ENCODE measurements around the gene CNKSR3.

The CNKSR3 gene

GRCh38 chr6:154406869-154407268, 103.6 kb downstream of the CNKSR3 start:
- Mint-ChIP-seq H3K4me1 (no peaks in the 10 kb centered on the region), H3K36me3 (no peaks in the 10 kb centered on the region), H3K27ac (no peak overlapping the region), H3K4me3 (no peak overlapping the region), H3K9me3 (no peaks in the 10 kb centered on the region), H3K27me3 (peaks cover 3% of the 10 kb centered on the region)
- DNase-seq (ENCODE audit: low spot score in 2 of 2), result no peak
- no peak for ATAC-seq (ENCODE audit: low read depth)

DNA sequence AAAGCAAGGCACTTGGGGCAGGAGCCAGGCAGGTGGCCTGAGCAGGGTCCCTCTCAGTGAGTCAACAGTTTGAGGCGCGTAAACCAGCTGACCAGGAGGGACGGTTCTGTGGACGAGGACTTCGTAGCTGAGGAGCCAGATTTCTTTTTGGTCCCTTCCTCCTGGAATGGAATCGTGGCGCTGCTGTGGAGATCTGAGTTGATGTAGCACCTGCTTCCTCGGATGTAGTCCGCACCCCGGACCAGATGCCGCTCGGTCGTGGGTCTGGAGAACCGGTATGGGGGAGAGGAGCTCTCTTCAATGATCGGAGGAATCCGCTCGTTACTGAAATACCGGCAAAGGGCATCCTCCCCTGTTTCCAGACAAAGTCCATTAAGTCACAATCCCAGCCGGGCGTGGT, 104.2 kb downstream of the CNKSR3 start:
- no peak overlapping the region for H3K27ac Mint-ChIP-seq
- no peaks in the 10 kb centered on the region for H3K4me1 Mint-ChIP-seq
- H3K9me3 Mint-ChIP-seq, result no peaks in the 10 kb centered on the region
- no peak for DNase-seq (ENCODE audit: low spot score in 2 of 2)
- H3K36me3 Mint-ChIP-seq, result no peaks in the 10 kb centered on the region
- no peak for ATAC-seq (ENCODE audit: low read depth)
- H3K4me3 Mint-ChIP-seq, result no peak overlapping the region
- peaks cover 3% of the 10 kb centered on the region for H3K27me3 Mint-ChIP-seq

GRCh38 chr6:154404791-154405400, 105.6 kb downstream of the CNKSR3 start:
- Mint-ChIP-seq H3K27ac (no peak overlapping the region), H3K4me1 (no peaks in the 10 kb centered on the region), H3K36me3 (no peaks in the 10 kb centered on the region), H3K9me3 (no peaks in the 10 kb centered on the region), H3K27me3 (peaks cover 3% of the 10 kb centered on the region), H3K4me3 (no peak overlapping the region)
- DNase-seq (ENCODE audit: low spot score in 2 of 2) (no peak), ATAC-seq (ENCODE audit: low read depth) (no peak)

- no peak for DNase-seq (ENCODE audit: low spot score in 2 of 2)
- Mint-ChIP-seq H3K4me1 (no peaks in the 10 kb centered on the region), H3K36me3 (no peaks in the 10 kb centered on the region), H3K9me3 (no peaks in the 10 kb centered on the region), H3K4me3 (no peak overlapping the region), H3K27ac (no peak overlapping the region), H3K27me3 (peaks cover 3% of the 10 kb centered on the region)
- no peak for ATAC-seq (ENCODE audit: low read depth)
Measured at GRCh38 chr6:154403788-154404187, 106.7 kb downstream of the CNKSR3 start.

GRCh38 chr6:154402081-154402780, 108.3 kb downstream of the CNKSR3 start:
- H3K4me1 Mint-ChIP-seq, result peaks cover 2% of the 10 kb centered on the region
- H3K4me3 Mint-ChIP-seq, result no peak overlapping the region
- H3K27ac Mint-ChIP-seq, result no peak overlapping the region
- peaks cover 5% of the 10 kb centered on the region for H3K27me3 Mint-ChIP-seq
- H3K36me3 Mint-ChIP-seq, result peaks cover 1% of the 10 kb centered on the region
- H3K9me3 Mint-ChIP-seq, result peaks cover 2% of the 10 kb centered on the region
- DNase-seq (ENCODE audit: low spot score in 2 of 2) (no peak), ATAC-seq (ENCODE audit: low read depth) (no peak)

GRCh38 chr6:154399097-154399496, 111.4 kb downstream of the CNKSR3 start:
- Mint-ChIP-seq H3K27ac (no peak overlapping the region), H3K36me3 (peaks cover 1% of the 10 kb centered on the region), H3K9me3 (peaks cover 2% of the 10 kb centered on the region), H3K4me3 (no peak overlapping the region), H3K4me1 (peaks cover 2% of the 10 kb centered on the region), H3K27me3 (peaks cover 6% of the 10 kb centered on the region)
- ATAC-seq (ENCODE audit: low read depth) (no peak), DNase-seq (ENCODE audit: low spot score in 2 of 2) (no peak)

GRCh38 chr6:154397491-154398195, 112.8 kb downstream of the CNKSR3 start:
- Mint-ChIP-seq H3K9me3 (peaks cover 2% of the 10 kb centered on the region), H3K27me3 (peaks cover 6% of the 10 kb centered on the region), H3K36me3 (peaks cover 1% of the 10 kb centered on the region), H3K4me1 (peaks cover 2% of the 10 kb centered on the region), H3K4me3 (no peak overlapping the region), H3K27ac (no peak overlapping the region)
- DNase-seq (ENCODE audit: low spot score in 2 of 2), result no peak
- ATAC-seq (ENCODE audit: low read depth), result no peak

- Mint-ChIP-seq H3K4me3 (no peak overlapping the region), H3K9me3 (peaks cover 4% of the 10 kb centered on the region), H3K4me1 (peaks cover 2% of the 10 kb centered on the region), H3K27ac (no peak overlapping the region), H3K36me3 (peaks cover 1% of the 10 kb centered on the region), H3K27me3 (peaks cover 9% of the 10 kb centered on the region)
- DNase-seq (ENCODE audit: low spot score in 2 of 2), result no peak
- ATAC-seq (ENCODE audit: low read depth), result no peak
Measured at GRCh38 chr6:154395878-154396277, 114.6 kb downstream of the CNKSR3 start.

DNA sequence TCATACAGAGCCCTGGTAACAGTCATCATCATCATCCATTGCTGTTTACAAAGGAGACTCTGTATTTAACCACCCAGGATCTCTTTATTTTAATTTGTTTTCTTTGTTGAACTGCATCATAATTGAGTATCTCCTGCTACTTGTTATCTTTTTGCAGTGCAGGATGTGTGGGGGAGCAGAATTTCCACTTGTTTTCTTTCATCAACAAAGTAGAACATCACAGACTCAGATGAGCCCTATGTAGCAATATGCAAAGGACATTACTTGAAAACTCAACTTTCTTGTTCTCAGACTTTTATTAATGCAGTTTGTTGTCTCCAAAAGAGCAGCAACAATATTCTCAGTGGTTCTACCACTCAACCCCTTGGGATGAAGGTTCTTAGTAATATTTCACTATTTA, 115.2 kb downstream of the CNKSR3 start:
- Mint-ChIP-seq H3K9me3 (peaks cover 4% of the 10 kb centered on the region), H3K4me1 (peaks cover 2% of the 10 kb centered on the region)
- no peak for ATAC-seq (ENCODE audit: low read depth)

GRCh38 chr6:154394571-154394970, 115.9 kb downstream of the CNKSR3 start:
- H3K27me3 Mint-ChIP-seq, result peaks cover 9% of the 10 kb centered on the region
- ATAC-seq (ENCODE audit: low read depth) (no peak), DNase-seq (ENCODE audit: low spot score in 2 of 2) (no peak)
- no peak overlapping the region for H3K4me3 Mint-ChIP-seq
- peaks cover 1% of the 10 kb centered on the region for H3K36me3 Mint-ChIP-seq
- H3K4me1 Mint-ChIP-seq, result peaks cover 2% of the 10 kb centered on the region
- peaks cover 4% of the 10 kb centered on the region for H3K9me3 Mint-ChIP-seq
- no peak overlapping the region for H3K27ac Mint-ChIP-seq

More for the DNA sequence above, 115.2 kb downstream of the CNKSR3 start:
- peaks cover 1% of the 10 kb centered on the region for H3K36me3 Mint-ChIP-seq
- no peak for DNase-seq (ENCODE audit: low spot score in 2 of 2)
- H3K27ac Mint-ChIP-seq, result no peak overlapping the region
- H3K27me3 Mint-ChIP-seq, result peaks cover 9% of the 10 kb centered on the region
- no peak overlapping the region for H3K4me3 Mint-ChIP-seq

GRCh38 chr6:154390034-154390433, 120.5 kb downstream of the CNKSR3 start:
- H3K9me3 Mint-ChIP-seq, result peaks cover 9% of the 10 kb centered on the region
- H3K4me1 Mint-ChIP-seq, result no peaks in the 10 kb centered on the region
- H3K36me3 Mint-ChIP-seq, result peaks cover 2% of the 10 kb centered on the region
- DNase-seq (ENCODE audit: low spot score in 2 of 2) (no peak), ATAC-seq (ENCODE audit: low read depth) (no peak)
- H3K4me3 Mint-ChIP-seq, result no peak overlapping the region
- H3K27ac Mint-ChIP-seq, result no peak overlapping the region
- peaks cover 18% of the 10 kb centered on the region for H3K27me3 Mint-ChIP-seq

- Mint-ChIP-seq H3K36me3 (peaks cover 2% of the 10 kb centered on the region), H3K4me3 (no peak overlapping the region), H3K27ac (no peak overlapping the region), H3K27me3 (peaks cover 15% of the 10 kb centered on the region), H3K4me1 (no peaks in the 10 kb centered on the region), H3K9me3 (peaks cover 9% of the 10 kb centered on the region)
- DNase-seq (ENCODE audit: low spot score in 2 of 2) (no peak), ATAC-seq (ENCODE audit: low read depth) (no peak)
Measured at GRCh38 chr6:154388803-154389202, 121.7 kb downstream of the CNKSR3 start.

GRCh38 chr6:154386848-154387717, 123.4 kb downstream of the CNKSR3 start:
- Mint-ChIP-seq H3K9me3 (peaks cover 11% of the 10 kb centered on the region), H3K4me3 (no peak overlapping the region), H3K27me3 (peaks cover 15% of the 10 kb centered on the region), H3K36me3 (peaks cover 2% of the 10 kb centered on the region), H3K4me1 (no peaks in the 10 kb centered on the region), H3K27ac (no peak overlapping the region)
- no peak for ATAC-seq (ENCODE audit: low read depth)
- DNase-seq (ENCODE audit: low spot score in 2 of 2), result no peak

DNA sequence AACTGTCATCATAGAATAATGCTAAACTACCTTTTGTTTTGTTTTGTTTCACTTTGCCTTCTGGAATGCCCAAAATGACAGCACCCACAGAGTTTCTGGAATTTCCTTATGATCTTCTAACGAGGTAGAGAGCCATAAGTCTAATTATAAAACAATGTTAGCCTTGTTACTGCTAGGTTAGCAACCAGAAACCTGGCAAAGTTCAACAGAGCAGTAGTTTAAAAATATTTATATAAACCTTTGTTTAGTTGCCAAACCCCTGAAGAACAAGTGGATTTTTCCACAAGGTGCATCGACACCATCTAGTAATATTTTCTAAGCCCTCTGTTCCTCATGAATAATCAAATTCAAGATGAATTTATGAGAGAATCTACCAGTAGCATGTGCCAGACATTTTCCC, 126.3 kb downstream of the CNKSR3 start:
- H3K36me3 Mint-ChIP-seq, result peaks cover 2% of the 10 kb centered on the region
- H3K4me3 Mint-ChIP-seq, result no peak overlapping the region
- ATAC-seq (ENCODE audit: low read depth) (no peak), DNase-seq (ENCODE audit: low spot score in 2 of 2) (no peak)
- peaks cover 6% of the 10 kb centered on the region for H3K9me3 Mint-ChIP-seq
- no peak overlapping the region for H3K27ac Mint-ChIP-seq
- H3K4me1 Mint-ChIP-seq, result no peaks in the 10 kb centered on the region
- peaks cover 13% of the 10 kb centered on the region for H3K27me3 Mint-ChIP-seq

All from memory B cell (primary cell).